Smooth muscle cell (in vitro differentiated cells): Measurements from ENCODE around the gene TSPAN14. TPM values are rescaled to one million over a fixed set of nuclear protein-coding genes. Genes with fewer than 3 reads are reported as not detected.
A peak's percentile ranks its signal among the peaks of the same experiment; 100 is the strongest.

Source experiments
- DNase-seq: peaks from one replicate; lab custom pipeline; 2025; ENCODE audit not compliant: unreplicated experiment; lab: John Stamatoyannopoulos, UW
- H2AFZ ChIP-seq: fragments of 200-600 bp; sonication (generic); 2 replicates; pipeline ENCODE4 v1.6.0; 2016; ENCODE audit warnings: antibody characterized with exemption, low read depth, mild to moderate bottlenecking
- H3F3A ChIP-seq: fragments of 200-600 bp; sonication (generic); 2 replicates; pipeline ENCODE4 v1.6.0; 2017; ENCODE audit warnings: antibody characterized with exemption, low read depth
- H3K27ac ChIP-seq: fragments of 200-600 bp; sonication (generic); 2 replicates; pipeline ENCODE4 v1.5.1; 2016; ENCODE audit warnings: low read depth, mild to moderate bottlenecking
- H3K27me3 ChIP-seq: fragments of 200-600 bp; sonication (generic); 2 replicates; pipeline ENCODE4 v1.6.1; 2016; ENCODE audit warnings: low read depth, mild to moderate bottlenecking
- H3K36me3 ChIP-seq: fragments of 200-600 bp; sonication (generic); 2 replicates; pipeline ENCODE4 v1.5.1; 2016; ENCODE audit warnings: low read depth
- H3K4me1 ChIP-seq: fragments of 200-600 bp; sonication (generic); 2 replicates; pipeline ENCODE4 v1.5.1; 2016; ENCODE audit warnings: low read depth
- H3K4me2 ChIP-seq: fragments of 200-600 bp; sonication (generic); 2 replicates; pipeline ENCODE4 v1.6.0; 2016; ENCODE audit warnings: mild to moderate bottlenecking
- H3K4me3 ChIP-seq: fragments of 200-600 bp; sonication (generic); 2 replicates; pipeline ENCODE4 v1.5.1; 2016; ENCODE audit warnings: mild to moderate bottlenecking
- H3K79me2 ChIP-seq: fragments of 200-600 bp; sonication (generic); 2 replicates; pipeline ENCODE4 v1.6.0; 2016; ENCODE audit warnings: low read depth, mild to moderate bottlenecking
- H3K9ac ChIP-seq: fragments of 200-600 bp; sonication (generic); 2 replicates; pipeline ENCODE4 v1.6.0; 2016; ENCODE audit warnings: low read depth
- H3K9me3 ChIP-seq: fragments of 200-600 bp; sonication (generic); replicated peaks from 2 replicates; pipeline ENCODE4 v1.5.1; 2016; ENCODE audit warnings: low read depth
- H4K20me1 ChIP-seq: fragments of 200-600 bp; sonication (generic); 2 replicates; pipeline ENCODE4 v1.6.0; 2016; ENCODE audit warnings: low read depth
- WGBS: methylation state at CpG from one replicate; pipeline ENCODE4 v1.1.7; 2016; ENCODE audit warnings: low lambda C conversion rate; 5-methylcytosine and 5-hydroxymethylcytosine counted together
- polyA plus RNA-seq: library from polyadenylated mRNA; unstranded; fragments of >200 nt; fragmentation: Nextera tagmentation; extraction: Ambion mirVana; gene quantifications from 2 replicates; pipeline ENCODE4 v1.2.1, GENCODE V29; 2016
- total RNA-seq: library from RNA; depleted of rRNA; stranded (reverse); fragments of >200 nt; gene quantifications from 2 replicates; pipeline ENCODE4 v1.2.3, GENCODE V29; 2014
- TF ChIP-seq, protein P1 (sequence below): fragments of 200-600 bp; sonication (generic); IDR thresholded peaks from 2 replicates; pipeline ENCODE4 v1.5.1; 2017; ENCODE audit warnings: borderline replicate concordance, mild to moderate bottlenecking, antibody characterized with exemption; ENCODE audit not compliant: insufficient read depth, poor library complexity, severe bottlenecking

TSPAN14 gene
- total and polyA plus RNA-seq, 2 experiments from 2014 or later, result 42.7 to 46.3 TPM

DNA sequence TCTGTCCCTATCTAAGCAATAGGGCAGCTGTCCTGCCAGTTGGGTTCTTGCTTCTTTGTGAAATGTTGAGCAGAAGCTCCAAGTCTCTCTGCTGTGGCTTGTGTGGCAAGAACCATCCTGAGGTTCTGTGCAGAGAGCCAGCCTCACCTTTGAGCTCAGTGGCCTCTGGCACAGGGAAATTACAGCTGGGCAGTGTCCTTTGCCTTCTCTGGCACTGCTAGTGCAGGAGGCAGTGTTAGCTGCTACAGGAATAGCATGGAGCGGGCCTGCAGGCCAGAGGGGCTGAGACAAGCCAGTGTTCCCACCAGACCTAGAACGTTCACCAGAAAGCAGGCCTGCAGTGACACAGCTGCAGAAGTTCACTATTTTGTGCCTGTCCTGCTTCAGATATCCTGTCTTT lies 44.0 kb upstream of the TSPAN14 start:
- peaks cover 22% of the 10 kb centered on the region for H4K20me1 ChIP-seq
- WGBS, result 54% methylated on average over 2 of the region's 2 CpGs
- H3K4me2 ChIP-seq, result peak overlapping the region; percentile 93
- H2AFZ ChIP-seq, result no peak overlapping the region
- no peaks in the 10 kb centered on the region for H3K27me3 ChIP-seq
- H3K79me2 ChIP-seq, result peaks cover 8% of the 10 kb centered on the region
- H3K9ac ChIP-seq, result no peak overlapping the region
- TF ChIP-seq, protein P1, sequence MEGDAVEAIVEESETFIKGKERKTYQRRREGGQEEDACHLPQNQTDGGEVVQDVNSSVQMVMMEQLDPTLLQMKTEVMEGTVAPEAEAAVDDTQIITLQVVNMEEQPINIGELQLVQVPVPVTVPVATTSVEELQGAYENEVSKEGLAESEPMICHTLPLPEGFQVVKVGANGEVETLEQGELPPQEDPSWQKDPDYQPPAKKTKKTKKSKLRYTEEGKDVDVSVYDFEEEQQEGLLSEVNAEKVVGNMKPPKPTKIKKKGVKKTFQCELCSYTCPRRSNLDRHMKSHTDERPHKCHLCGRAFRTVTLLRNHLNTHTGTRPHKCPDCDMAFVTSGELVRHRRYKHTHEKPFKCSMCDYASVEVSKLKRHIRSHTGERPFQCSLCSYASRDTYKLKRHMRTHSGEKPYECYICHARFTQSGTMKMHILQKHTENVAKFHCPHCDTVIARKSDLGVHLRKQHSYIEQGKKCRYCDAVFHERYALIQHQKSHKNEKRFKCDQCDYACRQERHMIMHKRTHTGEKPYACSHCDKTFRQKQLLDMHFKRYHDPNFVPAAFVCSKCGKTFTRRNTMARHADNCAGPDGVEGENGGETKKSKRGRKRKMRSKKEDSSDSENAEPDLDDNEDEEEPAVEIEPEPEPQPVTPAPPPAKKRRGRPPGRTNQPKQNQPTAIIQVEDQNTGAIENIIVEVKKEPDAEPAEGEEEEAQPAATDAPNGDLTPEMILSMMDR, result no peak
- H3F3A ChIP-seq, result peaks cover 30% of the 10 kb centered on the region
- peak overlapping the region; percentile 9 for H3K27ac ChIP-seq
- peaks cover 57% of the 10 kb centered on the region for H3K4me1 ChIP-seq
- DNase-seq, result no peak
- H3K36me3 ChIP-seq, result no peaks in the 10 kb centered on the region
- H3K4me3 ChIP-seq, result peak overlapping the region; percentile 72
- no peaks in the 10 kb centered on the region for H3K9me3 ChIP-seq

- Histone ChIP-seq H3K4me1 (peaks cover 56% of the 10 kb centered on the region), H3K27ac (peak overlapping the region; percentile 9), H3K4me2 (peak overlapping the region; percentile 93), H3K4me3 (peak overlapping the region; percentile 12), H3F3A (peaks cover 27% of the 10 kb centered on the region), H3K36me3 (no peaks in the 10 kb centered on the region), H3K79me2 (peaks cover 8% of the 10 kb centered on the region), H3K9me3 (no peaks in the 10 kb centered on the region), H3K27me3 (no peaks in the 10 kb centered on the region), H2AFZ (no peak overlapping the region), H4K20me1 (peaks cover 28% of the 10 kb centered on the region), H3K9ac (no peak overlapping the region)
- DNase-seq, result no peak
- TF ChIP-seq, protein P1, result no peak
- WGBS, result 42% methylated on average over 5 of the region's 5 CpGs
Measured at GRCh38 chr10:80410578-80411145, 43.4 kb upstream of the TSPAN14 start.

GRCh38 chr10:80411267-80411668 lies 42.8 kb upstream of the TSPAN14 start:
- no peak for DNase-seq
- Histone ChIP-seq H3K79me2 (peaks cover 8% of the 10 kb centered on the region), H3K36me3 (no peaks in the 10 kb centered on the region), H3K27ac (peak overlapping the region; percentile 78), H3K4me2 (peak overlapping the region; percentile 93), H3K4me3 (no peak overlapping the region), H3F3A (peaks cover 21% of the 10 kb centered on the region), H3K27me3 (no peaks in the 10 kb centered on the region), H3K4me1 (peaks cover 55% of the 10 kb centered on the region), H4K20me1 (peaks cover 34% of the 10 kb centered on the region), H2AFZ (no peak overlapping the region), H3K9ac (no peak overlapping the region), H3K9me3 (no peaks in the 10 kb centered on the region)
- 34% methylated on average over 2 of the region's 2 CpGs for WGBS
- TF ChIP-seq, protein P1, result no peak

DNA sequence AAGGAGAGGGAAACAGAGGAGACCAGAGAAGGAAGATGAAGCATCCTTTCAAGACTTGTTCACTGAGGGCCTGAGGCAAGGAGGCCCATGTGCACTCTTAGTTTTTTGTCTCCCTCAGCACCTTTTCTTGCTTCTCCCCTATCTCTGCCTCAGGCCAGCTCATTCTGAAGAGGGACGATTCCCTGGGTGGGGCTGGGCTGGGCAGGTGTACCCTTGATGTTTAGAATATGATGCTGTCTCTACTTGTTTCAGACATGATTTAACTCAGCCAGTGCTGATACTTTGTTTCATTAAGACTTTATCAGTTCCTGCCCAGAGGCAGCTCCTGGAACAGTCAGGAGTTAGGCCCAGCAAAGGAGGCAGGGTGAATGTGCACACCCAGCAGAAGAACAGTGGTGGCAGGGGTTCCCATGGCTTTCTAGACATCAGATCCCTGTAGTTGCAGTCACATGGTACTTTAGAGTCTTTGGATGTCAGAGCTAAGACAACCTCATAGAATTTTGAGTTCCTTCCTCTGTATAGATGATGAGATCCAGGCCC lies 42.4 kb upstream of the TSPAN14 start:
- peak overlapping the region; percentile 93 for H3K4me2 ChIP-seq

More for the DNA sequence above, 42.4 kb upstream of the TSPAN14 start:
- Histone ChIP-seq H3K9me3 (no peaks in the 10 kb centered on the region), H3F3A (peaks cover 19% of the 10 kb centered on the region), H3K36me3 (no peaks in the 10 kb centered on the region), H3K4me1 (peaks cover 58% of the 10 kb centered on the region), H3K9ac (no peak overlapping the region), H3K79me2 (peaks cover 11% of the 10 kb centered on the region), H2AFZ (no peak overlapping the region), H3K27ac (peak overlapping the region; percentile 78), H3K4me3 (no peak overlapping the region), H4K20me1 (peaks cover 39% of the 10 kb centered on the region), H3K27me3 (no peaks in the 10 kb centered on the region)
- TF ChIP-seq, protein P1, result no peak
- WGBS, result 88% methylated on average over 1 of the region's 1 CpG
- no peak for DNase-seq
